ENCODE measurements around the gene NEBL. TPM values are rescaled to one million over a fixed set of nuclear protein-coding genes. Genes with fewer than 3 reads are reported as not detected.

Gene NEBL
- total and polyA plus RNA-seq, 2 of the 4 experiments (the other 2 are of a cell fraction) = under 0.01 TPM

GRCh38 chr10:20927456-20927855 is 30.3 kb upstream of the NEBL start:
- no peak overlapping the region for H3K56ac ChIP-seq (ENCODE audit: extremely low read depth, insufficient read depth, low read length)
- no peak overlapping the region for H2AK9ac ChIP-seq (replicated peaks; ENCODE audit: low read depth, low read length, poor library complexity)
- no peak overlapping the region for H2AFZ ChIP-seq (replicated peaks; ENCODE audit: low read length, poor library complexity)
- H3K4me3 ChIP-seq (ENCODE audit: insufficient read depth, low read depth, low read length) = no peak overlapping the region
- no TSS peak for BruUV-seq (replicated peaks)
- no peak overlapping the region for H3K9ac ChIP-seq (ENCODE audit: low read depth, low read length)
- H3K23ac ChIP-seq (ENCODE audit: low read depth, low read length) = no peak overlapping the region
- no peak overlapping the region for H3K4me2 ChIP-seq (ENCODE audit: low read depth, low read length)
- POLR2A ChIA-PET (ENCODE audit: unreplicated experiment) = no interaction called here
- H2BK15ac ChIP-seq (ENCODE audit: low read depth, low read length) = no peak overlapping the region
- CTCF ChIA-PET = no interaction called here
- no peaks in the 10 kb centered on the region for H3K27me3 ChIP-seq (ENCODE audit: control insufficient read depth, insufficient read depth, low read length)
- H4K91ac ChIP-seq (ENCODE audit: insufficient read depth, low read depth, low read length) = no peak overlapping the region
- no CpG with 5 or more reads among the region's 2 CpGs for WGBS, 2 experiments (ENCODE audit: extremely low coverage in 2 of 2, insufficient read length in 1 of 2)
- no peaks in the 10 kb centered on the region; the same call in 1 of the 2 replicates for H3K9me3 ChIP-seq (ENCODE audit: control insufficient read depth, insufficient read depth, low read length)
- intact Hi-C loops (cut with micrococcal nuclease) = no loop called here
- no peak overlapping the region for H2BK120ac ChIP-seq (ENCODE audit: low read depth, low read length)
- H3K18ac ChIP-seq (ENCODE audit: low read depth, low read length) = no peak overlapping the region
- H3K27ac ChIP-seq (ENCODE audit: insufficient read depth, low read length) = no peak overlapping the region
- H3K79me1 ChIP-seq (ENCODE audit: low read depth in 1 of 2, low read length in 2 of 2) = no peaks in the 10 kb centered on the region
- dilution Hi-C loops (cut with HindIII; ENCODE audit: low sequenced_read_pairs, unreplicated experiment) = no loop called here
- H2AK5ac ChIP-seq (ENCODE audit: low read depth, low read length) = no peak overlapping the region
- no peaks in the 10 kb centered on the region for H4K20me1 ChIP-seq (ENCODE audit: insufficient read depth, low read length)
- H2BK5ac ChIP-seq (ENCODE audit: low read depth, low read length, poor library complexity, severe bottlenecking) = no peak overlapping the region
- H2BK20ac ChIP-seq (ENCODE audit: low read depth, low read length) = no peak overlapping the region
- H4K5ac ChIP-seq (ENCODE audit: low read depth, low read length) = no peak overlapping the region
- H3K14ac ChIP-seq (replicated peaks; ENCODE audit: low read depth, low read length) = no peak overlapping the region
- no peaks in the 10 kb centered on the region for H3K9me1 ChIP-seq (ENCODE audit: insufficient read depth, low read length)
- no peaks in the 10 kb centered on the region for H3K36me3 ChIP-seq (ENCODE audit: control insufficient read depth, insufficient read depth, low read length)
- no peaks in the 10 kb centered on the region for H3K4me1 ChIP-seq (ENCODE audit: control insufficient read depth, insufficient read depth, low read length)
- in situ Hi-C loops (cut with MboI; ENCODE audit: low sequenced_read_pairs) = no loop called here
- H4K8ac ChIP-seq (ENCODE audit: low read depth in 2 of 2, low read length in 2 of 2) = no peak overlapping the region
- ATAC-seq (ENCODE audit: low read depth) = no peak
- TF ChIP-seq POLR2A (IDR thresholded peaks at IDR 0.05; ENCODE audit: low read depth, low read length) = no peak
- TF ChIP-seq BHLHE40 (IDR thresholded peaks at IDR 0.05; ENCODE audit: low read depth, low read length) = no peak
- no peak for TF ChIP-seq CHD1 (IDR thresholded peaks at IDR 0.05; ENCODE audit: low read depth, low read length)
- no peak for TF ChIP-seq CTCF (conservative IDR thresholded peaks at IDR 0.05; ENCODE audit: low read depth, low read length)
- no peak for TF ChIP-seq NFE2L2 (IDR thresholded peaks at IDR 0.05; ENCODE audit: low read depth, low read length)
- DNase-seq = no peak
- H3K4ac ChIP-seq (ENCODE audit: low read depth, low read length) = no peak overlapping the region

Data from IMR-90 (cell line).